GM21737 (cell line): ENCODE results near the gene ELOF1.

Experiments used
- ATAC-seq: cut with Tn5 transposase; IDR thresholded peaks from one replicate; pipeline ENCODE4 v1.9.1; 2021; ENCODE audit warnings: mild to moderate bottlenecking, moderate library complexity; ENCODE audit not compliant: unreplicated experiment

ELOF1 gene

GRCh38 chr19:11535792-11536595, 23.0 kb downstream of the ELOF1 start:
- ATAC-seq, result peak; percentile 54

DNA sequence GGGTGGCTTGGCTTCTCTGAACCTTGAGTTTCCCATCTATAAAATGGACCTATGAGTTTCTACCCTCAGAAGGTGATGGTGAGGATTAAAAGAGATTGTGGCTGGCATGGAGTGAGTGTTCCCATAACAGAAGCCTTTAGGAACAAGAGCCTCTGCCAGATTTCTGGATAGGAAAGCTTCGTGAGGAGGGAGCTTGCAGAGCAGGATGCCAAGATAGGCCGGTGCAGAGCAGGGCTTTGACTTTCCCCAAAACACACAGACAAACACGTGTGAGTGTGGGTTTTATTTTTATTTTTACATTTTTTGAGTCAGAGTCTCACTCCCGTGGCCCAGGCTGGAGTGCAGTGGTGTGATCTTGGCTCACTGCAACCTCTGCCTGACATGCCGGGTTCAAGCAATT, 24.1 kb downstream of the ELOF1 start:
- no peak for ATAC-seq

GRCh38 chr19:11534538-11534937, 24.5 kb downstream of the ELOF1 start:
- ATAC-seq, result no peak

DNA sequence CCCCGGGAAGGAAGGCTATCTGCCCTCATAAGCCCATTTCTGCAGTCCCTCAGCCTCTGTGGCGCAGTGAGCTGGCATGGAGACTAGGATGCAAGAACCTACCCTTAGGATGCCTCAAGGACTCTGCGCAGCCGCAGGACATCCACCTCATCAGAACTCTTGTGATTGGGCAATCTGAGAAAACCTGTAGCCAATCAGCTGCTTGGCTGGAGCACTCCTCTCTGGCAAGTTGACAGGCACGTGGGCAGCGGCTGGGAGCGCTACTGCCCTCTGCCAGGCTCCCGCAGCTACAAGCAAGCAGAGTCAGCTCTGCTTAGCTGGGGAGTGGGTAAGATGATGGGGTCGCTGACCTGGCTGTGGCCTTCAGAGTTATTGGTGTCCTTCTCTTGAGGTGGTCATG, 28.6 kb downstream of the ELOF1 start:
- no peak for ATAC-seq

- peak; percentile 93 for ATAC-seq
Observed at GRCh38 chr19:11528551-11529341, 30.3 kb downstream of the ELOF1 start, which contains the start of gene ECSIT. Gene ECSIT, minus strand, starts transcription at chr19:11529134. Its CDS starts 9,964 bp downstream, at chr19:11519170.

GRCh38 chr19:11519138-11519537, 39.9 kb downstream of the ELOF1 start:
- no peak for ATAC-seq

DNA sequence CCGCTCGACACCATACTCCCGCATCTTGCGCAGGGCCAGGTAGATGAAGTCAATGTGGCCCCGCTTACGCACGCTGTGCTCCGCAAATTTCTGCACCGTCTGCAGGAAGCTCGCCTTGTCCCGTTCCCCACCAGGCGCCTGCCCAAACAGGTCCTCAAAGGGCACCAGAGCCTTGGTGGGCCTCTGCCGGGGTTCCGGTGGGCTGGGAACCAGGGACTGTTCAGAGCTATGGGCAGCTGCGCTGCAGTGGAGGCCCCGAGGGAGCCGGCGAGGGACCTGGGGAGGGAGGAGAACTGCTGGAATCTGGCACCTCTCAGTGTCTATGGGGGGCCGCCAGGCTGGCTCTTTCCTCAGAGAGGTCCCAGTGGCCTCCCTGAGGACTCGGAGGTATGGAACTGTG, 45.1 kb downstream of the ELOF1 start:
- ATAC-seq, result no peak

GRCh38 chr19:11510444-11510843, 48.6 kb downstream of the ELOF1 start:
- no peak for ATAC-seq

DNA sequence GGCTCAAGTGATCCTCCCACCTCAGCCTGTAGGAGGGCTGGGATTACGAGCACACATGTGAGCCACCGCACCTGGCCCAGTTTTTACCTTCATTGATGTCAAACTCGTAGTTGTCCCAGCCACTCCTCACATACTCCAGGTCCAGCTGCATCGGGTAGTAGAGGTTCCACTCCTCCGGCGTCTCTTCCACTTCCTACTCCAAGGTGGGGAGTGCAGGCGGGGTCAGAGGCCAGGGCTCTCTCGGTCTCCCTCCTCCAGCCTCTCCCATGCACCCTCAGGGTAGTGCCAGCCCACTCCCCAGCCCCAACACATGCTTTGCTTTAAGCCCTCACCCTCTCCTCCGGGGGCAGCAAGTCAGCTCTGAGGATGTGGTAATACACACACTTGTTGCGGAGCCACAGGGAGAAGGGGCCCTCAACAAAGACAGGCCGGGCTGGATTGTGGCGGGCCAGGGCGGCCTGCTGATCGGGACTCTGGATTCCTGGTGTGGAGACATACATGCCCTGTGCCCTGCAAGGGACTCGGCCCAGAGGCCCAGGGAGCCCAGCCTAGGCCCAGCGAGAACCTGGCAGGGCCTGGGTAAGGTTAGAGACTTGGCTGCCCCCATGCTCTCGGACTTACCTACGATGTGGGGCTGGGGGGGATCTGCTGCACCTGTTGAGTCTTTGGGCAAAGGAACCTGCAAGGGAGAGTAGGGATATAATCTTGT, 51.5 kb downstream of the ELOF1 start:
- no peak for ATAC-seq

DNA sequence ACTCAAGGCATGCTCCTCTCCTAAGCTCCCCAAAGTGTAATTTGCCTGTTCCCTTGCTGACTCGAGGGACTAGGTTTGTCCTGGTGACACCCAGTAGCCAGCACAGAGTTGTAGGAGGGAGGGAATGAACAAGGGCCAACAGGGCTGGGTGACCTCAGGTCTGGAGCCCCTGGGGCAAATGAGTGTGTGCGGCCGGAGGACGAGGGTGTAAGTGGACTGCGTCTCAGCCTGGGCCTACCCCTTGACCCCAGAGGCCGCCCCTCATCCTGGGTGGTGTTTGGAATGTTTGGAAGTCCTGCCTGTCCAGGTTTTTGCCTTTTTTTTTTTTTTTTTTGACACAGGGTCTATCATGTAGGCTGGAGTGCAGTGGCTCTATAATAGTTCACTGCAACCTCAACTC, 52.1 kb downstream of the ELOF1 start:
- ATAC-seq, result no peak

DNA sequence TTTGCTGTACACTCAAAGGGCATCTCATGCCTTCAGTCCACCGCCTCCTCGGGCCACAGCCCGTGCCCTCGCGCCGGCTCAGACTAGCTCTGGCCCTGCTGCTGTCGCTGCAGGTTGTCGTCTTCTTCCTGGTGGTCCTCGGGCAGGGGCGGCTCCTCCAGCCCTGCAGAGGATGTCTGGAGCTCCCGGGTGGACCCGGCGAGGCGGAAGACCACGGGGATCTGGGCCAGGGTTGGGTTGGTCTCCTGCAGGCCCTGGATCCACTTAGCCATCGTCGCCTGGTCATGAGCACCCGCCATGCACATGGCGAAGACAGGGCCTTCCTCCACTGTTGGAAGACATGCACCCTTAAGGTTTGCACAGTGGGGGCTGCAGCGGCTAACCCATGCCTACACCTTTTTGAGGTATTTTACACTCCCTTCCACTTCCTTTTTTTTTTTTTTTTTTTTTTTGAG, 52.9 kb downstream of the ELOF1 start:
- ATAC-seq, result peak; percentile 10

DNA sequence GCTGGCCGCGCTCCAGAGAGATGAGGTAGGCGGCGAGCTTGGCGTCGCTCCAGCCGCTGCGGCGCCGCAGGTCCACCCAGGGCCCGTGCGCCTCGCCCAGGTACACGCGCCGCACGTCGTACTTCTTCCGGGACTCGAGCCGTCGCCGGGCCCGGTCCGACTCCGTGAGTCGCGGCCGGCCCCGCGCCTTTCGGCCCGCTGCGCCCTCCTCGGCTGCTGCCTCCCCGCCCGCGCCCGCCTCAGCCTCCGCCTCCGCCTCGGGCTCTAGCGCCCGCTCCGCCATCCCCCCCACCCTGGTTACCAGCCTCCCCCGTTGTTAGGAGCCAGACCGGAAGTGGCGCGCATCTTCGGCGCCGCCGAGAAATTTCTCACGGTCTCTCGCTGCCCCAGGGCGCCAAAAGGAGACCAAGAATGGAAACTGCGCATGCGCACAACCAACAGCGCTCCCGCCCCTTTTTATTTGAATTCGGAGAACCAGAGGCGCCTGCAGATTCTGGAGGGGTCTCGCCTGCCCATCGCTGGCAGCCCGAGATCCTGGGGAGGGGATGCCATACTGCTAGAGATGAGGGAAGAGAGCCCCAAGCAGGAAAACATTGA, 53.4 kb downstream of the ELOF1 start, which contains the start of gene ZNF653:
Gene ZNF653, minus strand, starts transcription at position 336 of the 597 bp plus-strand sequence. Its CDS starts 53 bp downstream, at position 283.
- ATAC-seq, result peak; percentile 43

DNA sequence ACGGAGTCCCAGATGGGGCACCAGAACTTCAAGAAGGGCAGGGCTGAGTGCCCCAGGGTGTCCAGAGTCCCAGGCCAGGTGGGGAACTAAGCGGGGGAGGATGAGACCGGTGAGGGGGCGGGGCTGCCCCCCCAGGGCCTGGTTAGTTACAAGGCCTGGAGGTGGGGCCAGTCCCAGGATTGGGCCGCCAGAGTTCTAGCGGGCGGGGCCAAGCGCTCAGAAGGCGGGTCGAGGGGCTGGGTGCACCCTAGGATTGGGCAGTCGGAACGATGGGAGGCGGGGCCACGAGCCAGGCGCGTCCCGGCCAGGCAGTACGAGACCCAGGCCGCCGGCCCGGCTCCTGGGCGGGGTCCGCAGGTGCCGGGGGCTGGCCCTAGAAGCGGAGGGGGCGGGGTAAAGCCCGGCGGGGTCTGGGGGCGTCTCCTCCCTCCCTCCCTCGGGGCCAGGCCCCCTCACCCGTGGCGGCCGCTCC, 54.0 kb downstream of the ELOF1 start:
- peak; percentile 85 for ATAC-seq

DNA sequence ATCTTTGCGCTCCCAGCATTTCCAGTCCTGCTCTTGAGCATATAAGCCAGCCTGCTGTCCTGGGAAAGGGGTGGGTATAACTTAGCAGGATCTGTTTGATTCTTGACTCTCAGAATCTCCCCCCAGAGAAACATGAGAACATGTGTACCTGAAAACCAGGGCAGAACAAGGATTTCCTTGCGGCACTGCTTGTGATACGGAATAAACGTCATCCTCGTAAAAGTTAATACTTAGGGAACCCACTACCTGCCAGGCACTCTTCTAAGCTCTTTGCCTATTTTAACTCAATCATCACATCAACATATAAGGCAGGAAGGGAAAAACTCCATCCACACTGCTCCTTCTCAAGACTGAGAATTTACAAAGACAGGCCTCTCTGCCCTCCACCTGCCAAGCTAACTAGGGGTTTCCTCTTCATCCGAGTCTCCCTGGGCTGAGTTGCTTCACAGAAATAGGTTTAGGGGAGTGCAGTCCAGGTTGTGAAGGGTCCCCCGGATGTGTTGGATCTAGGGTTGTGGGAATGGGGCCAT, 54.5 kb downstream of the ELOF1 start:
- ATAC-seq, result no peak
